Sigmoid colon (tissue), 3 donors: ENCODE results near the gene CCM2L.

Source experiments
- CTCF ChIP-seq, 4 experiments: fragments of 450-650 bp in 3 of 4; fragments of 200-600 bp in 1 of 4; IDR thresholded peaks; one replicate each; pipeline ENCODE4 v1.5.1; 2016 to 2019; ENCODE audit warnings: antibody characterized with exemption in 4 of 4, mild to moderate bottlenecking in 3 of 4, moderate library complexity in 2 of 4
- POLR2A ChIP-seq, 2 donors: fragments of 450-650 bp; IDR thresholded peaks; one replicate each; pipeline ENCODE4 v1.6.1; 2016; ENCODE audit warnings: antibody characterized with exemption in 2 of 2, mild to moderate bottlenecking in 2 of 2, moderate library complexity in 2 of 2

DNA sequence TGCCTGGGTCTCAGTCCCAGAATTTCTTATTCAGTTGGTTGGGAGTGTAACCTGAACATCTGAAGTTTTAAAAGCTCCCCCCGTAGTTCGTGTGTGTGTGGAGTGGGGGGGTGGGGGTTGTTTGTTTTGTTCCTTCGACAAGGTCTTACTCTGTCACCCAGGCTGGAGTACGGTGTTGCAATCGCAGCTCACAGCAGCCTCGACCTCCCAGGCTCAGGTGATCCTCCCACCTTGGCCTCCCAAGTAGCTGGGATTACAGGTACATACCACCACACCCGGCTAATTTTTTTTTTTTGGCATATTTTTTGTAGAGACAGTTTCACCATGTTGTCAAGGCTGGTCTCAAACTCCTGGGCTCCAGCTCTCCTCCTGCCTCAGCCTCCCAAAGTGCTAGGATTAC, 3.1 kb downstream of the CCM2L start:
- no peak for TF ChIP-seq POLR2A (IDR thresholded peaks at IDR 0.05)
- TF ChIP-seq CTCF (IDR thresholded peaks at IDR 0.05), result no peak
